GM19043 (cell line): ENCODE results near the gene CACNA2D3.

Experiments
- ATAC-seq: cut with Tn5 transposase; IDR thresholded peaks from one replicate; pipeline ENCODE4 v1.9.1; 2021; ENCODE audit warnings: low read depth; ENCODE audit not compliant: unreplicated experiment

The CACNA2D3 gene

DNA sequence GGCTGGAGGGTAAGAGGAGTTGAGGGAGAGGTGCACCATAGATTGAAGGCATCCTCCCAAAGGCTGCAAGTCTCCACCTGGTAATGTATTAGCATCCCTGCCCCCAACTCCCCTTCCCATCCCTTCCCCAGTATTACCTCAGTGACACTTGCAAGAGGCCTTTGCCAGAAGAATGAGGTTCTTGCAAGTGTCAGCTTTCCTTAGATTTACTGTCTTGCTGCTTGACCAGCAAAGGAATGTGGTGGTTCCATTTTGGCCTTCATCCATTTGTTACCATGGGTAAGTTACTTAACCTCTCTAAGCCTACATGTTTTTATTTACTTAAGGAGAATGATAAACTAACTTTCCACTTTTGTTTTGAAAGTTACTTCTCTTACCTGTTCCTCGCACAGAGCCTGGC, 696.6 kb downstream of the CACNA2D3 start:
- ATAC-seq = no peak

DNA sequence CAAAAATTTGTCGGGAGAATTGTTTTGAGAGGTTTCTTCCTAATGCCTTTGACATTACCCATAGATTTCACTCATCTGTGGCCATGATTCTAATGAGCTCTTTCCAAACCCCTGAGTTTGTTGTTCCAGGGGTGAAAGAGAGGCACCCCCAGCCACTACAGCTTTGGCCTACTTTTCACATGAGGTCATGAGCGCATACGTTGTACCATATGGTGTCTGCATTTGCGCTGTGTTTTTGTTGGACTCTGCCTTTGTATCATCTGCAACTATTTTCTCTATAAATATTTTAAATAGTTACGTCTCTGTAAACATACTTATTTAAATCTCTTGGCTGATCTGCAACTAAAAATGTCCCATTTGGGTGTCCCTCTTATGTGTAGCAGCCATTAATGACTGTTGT, 697.6 kb downstream of the CACNA2D3 start:
- no peak for ATAC-seq

DNA sequence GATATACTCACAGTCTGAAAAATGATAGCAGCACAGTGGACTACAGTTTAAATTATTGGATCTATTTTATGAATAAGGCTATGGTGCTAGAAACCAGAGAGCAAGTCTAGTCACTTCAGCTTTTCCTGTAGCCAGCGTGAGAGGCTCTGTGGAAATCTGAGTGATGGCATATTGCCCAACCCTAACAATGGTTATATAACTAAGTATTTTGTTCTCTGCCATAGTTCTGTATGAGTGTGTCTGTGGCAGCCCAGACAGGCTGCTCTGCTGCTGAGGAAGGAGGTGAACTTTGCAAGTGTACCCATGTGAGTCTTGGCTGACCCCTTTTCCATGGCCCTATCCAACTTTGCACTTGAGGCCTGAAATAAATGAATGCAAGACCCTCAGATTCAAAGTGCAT, 699.9 kb downstream of the CACNA2D3 start:
- no peak for ATAC-seq

DNA sequence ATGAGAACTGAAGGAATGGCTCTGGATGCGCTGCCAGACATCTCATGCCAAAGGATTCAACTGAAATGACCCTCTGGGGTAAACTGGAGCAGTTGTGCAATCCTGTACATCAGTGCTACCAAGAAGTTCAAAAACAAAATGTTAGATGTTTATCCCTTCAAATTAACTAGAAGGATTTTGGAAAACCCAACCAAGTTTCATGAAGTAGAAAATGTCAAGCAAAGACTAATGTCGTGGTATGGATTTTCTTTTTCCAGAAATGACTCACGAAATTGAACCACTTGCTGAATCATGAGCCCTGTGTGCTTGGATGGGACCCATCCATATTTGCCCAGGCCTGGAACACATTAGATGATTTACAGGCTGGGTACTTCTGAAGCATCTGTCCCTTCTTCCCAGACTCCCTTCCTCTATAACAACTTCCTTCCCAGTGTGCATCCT, 703.9 kb downstream of the CACNA2D3 start:
- no peak for ATAC-seq

DNA sequence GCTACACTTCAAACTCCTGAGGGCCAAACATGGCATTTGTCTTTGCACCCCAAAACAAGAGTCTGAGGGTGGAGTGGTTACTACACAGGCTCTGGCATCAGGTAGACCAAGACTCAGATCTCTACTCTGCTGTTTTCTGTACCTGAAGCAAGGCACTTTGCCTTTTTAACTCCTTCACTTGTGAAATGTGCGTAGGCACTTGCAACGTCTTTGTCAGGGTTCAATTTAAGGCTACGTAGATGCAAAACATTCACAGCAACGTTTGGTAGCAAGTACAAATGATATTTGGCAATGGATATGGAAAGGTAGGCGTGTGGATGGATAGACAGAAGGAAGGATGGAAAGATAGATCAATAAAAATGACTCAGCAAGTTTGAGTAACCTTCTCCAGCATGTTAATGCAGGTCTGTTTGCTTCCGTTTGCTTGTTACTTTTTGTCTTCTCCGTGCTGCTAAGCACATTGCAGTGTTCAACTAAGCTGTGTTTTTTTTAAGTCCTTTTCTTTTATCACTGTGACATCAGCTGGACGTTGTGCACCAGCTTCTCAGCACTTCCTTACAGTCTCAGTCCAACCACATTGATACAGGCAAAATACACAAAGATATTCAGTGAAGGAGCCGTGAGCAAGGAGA, 704.8 kb downstream of the CACNA2D3 start:
- no peak for ATAC-seq

DNA sequence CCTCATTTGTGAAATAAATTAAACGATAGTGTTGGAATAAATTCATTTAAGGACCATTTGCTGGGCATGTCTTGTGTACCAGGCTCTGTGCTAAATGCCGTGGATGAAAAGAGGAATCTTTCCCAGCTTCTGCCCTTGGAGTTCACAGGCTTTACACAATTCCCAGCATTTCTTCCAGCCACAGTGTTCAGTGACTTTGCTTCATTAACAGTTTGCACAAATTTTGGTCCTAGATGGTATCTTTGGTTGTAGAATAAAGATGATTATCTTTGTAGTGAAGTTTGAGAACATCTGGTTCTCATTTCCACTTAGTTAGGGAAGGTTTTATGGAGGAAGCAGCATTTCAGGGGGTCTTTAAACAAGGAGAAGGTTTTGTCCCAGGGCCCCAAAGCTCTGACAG, 705.4 kb downstream of the CACNA2D3 start:
- ATAC-seq = no peak

DNA sequence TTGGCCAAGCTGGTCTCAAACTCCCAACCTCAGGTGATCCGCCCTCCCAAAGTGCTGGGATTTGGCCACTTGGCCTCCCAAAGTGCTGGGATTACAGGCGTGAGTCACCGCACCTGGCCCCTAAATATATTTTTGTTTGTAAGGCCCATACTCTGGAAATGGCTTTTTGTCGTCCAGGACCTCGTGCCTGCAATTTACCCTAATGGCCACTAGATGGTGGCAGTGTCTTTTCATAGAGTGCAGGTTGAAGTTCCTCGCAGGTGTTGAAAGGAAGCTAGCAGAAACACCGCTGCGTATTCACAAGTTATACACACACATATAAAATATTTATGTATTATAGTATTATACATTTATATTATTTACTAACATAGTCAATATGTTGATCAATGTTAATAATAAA, 708.3 kb downstream of the CACNA2D3 start:
- no peak for ATAC-seq

DNA sequence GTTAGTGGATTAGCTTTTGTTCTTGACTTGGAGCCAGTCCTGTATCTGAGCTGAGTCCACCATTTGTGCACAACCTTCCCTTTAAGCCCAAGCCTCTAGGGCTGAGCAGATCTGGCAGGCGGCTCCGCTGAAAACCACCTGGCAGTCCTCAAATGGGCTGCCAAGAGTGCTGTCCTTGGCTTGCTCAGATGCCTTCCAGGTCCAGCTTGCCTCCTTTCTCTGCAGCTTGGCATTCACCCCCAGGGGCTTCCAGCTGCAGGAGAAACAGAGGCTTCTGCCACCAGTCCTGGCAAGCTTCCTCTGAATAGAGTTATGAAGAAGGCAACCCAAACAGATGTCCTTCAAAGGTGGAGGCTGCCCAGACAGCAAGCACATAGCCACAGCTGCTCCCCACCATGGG, 708.8 kb downstream of the CACNA2D3 start:
- no peak for ATAC-seq

DNA sequence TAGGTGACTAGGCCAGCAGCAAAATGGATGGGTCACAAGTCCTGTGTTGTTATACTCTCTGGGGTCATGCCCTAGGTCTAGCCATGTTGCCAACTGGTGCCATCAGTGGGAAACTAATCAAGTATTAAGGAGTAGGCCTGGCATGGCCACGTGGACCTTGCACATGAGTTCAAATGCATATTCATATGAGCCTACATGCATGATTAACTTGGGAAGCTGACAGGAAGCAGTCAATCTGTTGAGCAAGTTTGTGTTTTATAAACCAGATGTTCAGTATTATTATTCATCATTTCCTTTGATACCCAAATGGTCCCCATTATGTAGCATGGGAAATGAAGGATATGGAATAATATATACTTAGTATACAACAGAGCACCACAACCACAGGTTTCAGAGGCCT, 710.5 kb downstream of the CACNA2D3 start:
- no peak for ATAC-seq

DNA sequence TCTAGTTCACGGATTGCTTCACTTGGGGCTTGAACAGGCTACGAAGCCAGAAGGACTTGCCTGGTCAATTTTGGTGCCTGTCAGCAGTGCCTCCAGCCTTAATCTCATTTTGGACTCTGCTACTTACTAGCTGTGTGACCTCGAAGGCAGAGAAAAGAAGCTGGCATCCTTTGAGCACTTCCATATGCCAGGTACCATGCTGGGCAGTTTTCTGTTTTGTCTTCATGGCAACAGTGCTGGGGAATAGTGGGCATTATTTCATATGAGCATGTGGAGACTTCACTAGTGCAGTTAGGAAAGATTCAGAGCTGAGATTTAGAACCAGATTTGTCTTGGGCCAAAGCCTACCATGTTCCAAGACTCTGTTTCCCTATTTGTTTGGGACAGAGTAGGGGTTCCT, 713.3 kb downstream of the CACNA2D3 start:
- ATAC-seq = no peak

DNA sequence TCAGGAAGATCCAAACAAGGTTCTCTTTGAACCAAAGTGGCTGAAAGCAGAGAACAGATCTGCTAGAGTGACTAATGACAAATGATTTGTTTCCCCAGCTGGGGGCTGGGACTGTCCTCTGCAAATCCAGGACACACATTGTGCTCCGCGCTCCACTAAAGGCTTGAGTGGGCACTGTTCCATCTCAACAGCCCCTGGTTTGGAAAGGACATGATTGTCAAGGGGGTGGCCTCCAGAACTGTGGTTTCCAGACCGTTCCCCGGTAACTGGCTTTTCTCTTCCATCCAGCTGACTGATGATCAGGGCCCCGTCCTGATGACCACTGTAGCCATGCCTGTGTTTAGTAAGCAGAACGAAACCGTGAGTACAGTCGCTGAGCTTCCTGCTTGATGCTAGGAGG, 714.5 kb downstream of the CACNA2D3 start:
- ATAC-seq = no peak

DNA sequence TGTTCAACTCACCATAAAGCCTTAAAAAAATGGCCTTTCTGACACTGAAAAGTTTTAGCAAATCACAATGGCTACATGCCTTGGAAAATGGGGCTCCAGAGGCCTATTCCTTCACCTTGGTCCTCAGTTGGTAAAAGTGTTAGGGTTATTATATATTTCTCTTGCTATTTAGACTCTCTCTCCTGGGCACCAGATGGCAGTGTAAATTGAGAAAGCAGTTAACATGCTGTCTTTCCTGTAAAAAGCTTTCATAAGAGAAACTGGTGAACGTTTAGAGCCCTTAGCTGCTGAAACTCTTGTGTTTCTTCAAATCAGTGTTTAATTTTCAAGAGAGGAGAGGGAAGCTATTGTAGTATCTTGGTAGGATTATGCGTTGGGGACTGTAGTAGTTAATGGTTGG, 715.6 kb downstream of the CACNA2D3 start:
- ATAC-seq = no peak

DNA sequence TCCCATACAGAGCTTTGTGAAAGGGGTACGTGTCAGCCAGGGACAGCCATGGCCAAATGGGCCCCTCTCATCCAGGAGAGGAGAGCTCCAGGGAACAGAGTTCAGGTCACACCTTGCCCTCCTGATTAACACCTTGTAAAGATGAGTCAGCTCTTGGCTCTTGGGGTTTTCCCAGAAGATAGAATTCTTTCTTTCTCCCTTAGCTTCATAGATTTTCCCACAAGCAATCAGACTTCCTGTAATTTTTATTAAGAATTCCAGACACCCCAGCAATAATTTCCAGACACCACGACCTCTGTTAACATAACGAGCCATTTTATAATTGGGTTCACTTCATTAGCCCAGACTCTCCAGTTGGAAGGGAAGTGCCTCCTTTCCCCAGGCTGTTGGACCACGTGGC, 719.1 kb downstream of the CACNA2D3 start:
- no peak for ATAC-seq

DNA sequence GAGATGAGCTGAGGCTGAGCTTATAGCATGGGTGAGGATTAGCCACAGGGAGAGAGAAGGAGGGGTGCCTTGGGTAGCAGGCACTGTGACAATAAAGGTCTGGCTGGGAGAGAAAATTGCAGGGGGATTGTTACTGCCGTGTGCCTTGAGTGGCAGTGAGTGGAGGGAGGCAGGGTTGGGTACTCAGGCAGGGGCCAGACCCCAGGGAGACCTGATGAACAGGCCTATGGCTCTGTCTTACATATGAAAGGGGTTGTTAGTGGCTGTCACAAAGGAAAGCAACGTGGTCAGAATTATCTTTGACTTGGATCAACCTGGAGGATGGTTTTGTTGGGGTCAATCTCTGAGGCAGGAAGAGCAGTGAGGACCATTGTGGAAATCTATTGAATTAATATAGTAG, 721.0 kb downstream of the CACNA2D3 start:
- ATAC-seq = no peak

DNA sequence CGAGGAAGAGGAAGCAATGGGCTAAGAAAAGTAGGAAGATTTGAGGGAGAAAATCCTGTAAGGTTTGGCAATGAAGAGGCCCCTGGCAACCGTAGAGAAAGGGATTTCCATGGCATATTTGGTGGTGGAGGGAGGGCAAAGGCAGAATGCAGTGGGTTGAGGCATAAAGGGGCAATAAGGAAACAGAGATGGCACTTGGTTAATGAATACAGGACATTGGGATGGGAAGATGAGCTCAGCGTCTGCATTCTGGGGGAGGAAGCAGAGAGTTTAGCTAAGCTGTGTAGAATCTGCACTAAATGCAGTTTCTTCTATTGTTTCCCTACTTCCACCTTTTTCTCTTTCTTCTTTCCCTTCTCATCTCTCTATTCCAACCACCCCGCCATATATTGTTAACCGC, 721.9 kb downstream of the CACNA2D3 start:
- no peak for ATAC-seq

DNA sequence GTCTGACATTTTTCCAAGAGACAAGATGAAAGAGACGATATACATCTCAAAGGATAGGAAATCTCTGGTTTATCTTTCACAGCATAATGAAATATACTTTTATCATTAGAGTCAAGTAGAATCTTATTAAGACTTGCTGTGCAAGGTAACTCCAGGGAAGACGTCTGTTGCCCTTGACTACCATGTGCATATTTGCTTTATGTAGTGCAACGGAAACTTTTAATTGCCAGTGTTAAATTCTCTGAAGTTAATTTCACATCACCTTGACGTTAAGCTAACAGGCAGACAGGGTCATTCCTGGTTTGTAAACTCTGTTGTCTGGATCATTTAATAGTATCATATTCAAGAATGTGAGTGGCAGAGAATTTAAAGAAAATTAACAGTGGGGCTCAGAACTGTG, 722.7 kb downstream of the CACNA2D3 start:
- ATAC-seq = no peak

DNA sequence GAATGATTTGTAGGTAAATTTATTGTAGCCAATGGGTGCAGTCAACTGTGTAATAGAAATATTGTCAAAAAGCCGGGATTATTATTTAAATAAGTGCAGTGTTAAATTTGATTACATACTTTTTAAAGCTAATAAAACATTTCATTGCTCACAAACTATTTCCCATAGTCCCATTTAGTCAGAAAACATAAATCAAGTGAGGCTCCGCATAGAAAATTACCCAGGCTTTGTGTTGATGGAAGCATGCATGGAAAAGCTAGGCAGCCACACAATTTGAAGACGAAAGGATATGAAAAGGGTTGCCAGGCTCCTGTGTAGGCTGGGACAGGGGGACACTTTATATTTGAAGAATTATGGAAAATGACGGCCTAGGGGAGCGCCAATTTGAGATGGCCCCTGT, 723.2 kb downstream of the CACNA2D3 start:
- no peak for ATAC-seq

DNA sequence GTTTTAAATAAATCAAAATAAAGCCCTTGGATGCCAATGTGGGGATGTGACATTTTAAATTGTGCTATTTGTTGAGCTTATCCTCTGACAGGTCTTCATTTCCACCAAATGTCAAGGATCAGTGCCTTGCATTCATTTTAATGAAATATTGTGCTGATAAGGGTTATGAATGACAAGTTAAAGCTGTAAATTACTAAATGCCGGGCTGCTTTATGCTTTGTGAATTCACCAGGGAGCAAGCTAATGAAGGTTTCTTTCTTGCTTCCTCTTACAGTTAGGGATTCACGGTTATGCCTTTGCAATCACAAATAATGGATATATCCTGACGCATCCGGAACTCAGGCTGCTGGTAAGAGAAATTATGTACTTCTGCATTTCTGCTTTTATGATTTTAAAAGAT, 723.8 kb downstream of the CACNA2D3 start:
- ATAC-seq = no peak

DNA sequence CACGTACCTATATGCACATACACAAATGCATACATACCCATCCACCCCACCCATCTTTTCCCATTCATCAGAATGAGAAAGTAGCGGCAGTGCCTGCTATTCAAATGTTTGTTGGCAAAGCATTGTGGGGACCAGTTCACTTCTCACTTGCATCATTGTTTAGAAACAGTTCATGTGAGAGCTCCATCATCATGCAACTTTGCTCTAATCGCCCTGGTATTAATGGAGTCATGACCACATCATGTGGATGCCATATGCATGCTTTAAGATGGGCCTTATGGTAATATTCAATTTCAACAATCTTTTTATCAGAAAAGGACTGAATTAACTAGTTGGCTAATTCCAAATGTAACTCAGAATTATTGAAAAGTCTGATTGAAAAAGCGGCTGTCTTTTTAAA, 725.0 kb downstream of the CACNA2D3 start:
- no peak for ATAC-seq

DNA sequence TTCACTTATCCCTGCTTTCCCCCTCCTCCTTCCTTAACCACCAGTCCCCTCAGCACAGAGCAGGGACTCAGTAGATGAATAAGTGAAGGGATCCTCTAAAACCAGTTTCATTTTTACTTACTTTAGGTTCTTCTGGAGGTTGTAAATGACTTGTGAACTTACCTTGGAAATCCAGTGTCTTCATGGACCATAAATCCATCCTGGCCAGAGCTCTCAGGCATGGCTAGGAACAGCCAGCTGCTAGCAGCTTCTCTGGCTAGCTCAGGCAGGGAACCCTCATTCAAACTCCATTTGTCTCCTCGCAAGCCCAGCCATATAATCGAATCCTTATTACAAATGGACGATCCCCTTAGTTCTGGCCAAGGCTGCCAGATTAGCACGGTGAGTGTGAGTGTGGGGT, 727.0 kb downstream of the CACNA2D3 start:
- no peak for ATAC-seq

DNA sequence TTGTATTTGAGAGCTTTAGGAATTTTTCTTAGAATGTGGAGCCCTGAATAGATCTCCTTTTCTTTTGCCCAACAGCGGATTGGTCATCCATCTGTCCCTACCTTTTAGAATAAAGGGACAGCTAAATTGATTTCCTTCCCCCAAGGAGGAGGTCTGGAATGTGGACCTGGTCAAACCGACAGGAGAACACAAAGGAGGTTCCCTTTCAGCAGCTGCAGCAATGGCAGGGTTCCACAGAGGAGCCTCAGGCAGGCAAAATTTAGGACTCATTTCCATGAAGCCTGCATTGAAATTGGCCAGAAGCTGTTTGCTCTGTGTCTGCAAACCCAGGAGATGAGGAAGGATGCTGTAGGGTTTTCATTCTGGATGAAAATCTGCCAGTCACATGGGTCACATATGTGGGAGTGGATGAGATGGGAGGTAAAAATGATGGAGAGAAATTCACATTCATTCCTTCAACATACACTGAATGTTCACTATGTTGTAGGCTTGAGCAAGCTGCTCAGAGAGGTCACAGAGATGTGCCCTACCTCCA, 728.2 kb downstream of the CACNA2D3 start:
- ATAC-seq = no peak

DNA sequence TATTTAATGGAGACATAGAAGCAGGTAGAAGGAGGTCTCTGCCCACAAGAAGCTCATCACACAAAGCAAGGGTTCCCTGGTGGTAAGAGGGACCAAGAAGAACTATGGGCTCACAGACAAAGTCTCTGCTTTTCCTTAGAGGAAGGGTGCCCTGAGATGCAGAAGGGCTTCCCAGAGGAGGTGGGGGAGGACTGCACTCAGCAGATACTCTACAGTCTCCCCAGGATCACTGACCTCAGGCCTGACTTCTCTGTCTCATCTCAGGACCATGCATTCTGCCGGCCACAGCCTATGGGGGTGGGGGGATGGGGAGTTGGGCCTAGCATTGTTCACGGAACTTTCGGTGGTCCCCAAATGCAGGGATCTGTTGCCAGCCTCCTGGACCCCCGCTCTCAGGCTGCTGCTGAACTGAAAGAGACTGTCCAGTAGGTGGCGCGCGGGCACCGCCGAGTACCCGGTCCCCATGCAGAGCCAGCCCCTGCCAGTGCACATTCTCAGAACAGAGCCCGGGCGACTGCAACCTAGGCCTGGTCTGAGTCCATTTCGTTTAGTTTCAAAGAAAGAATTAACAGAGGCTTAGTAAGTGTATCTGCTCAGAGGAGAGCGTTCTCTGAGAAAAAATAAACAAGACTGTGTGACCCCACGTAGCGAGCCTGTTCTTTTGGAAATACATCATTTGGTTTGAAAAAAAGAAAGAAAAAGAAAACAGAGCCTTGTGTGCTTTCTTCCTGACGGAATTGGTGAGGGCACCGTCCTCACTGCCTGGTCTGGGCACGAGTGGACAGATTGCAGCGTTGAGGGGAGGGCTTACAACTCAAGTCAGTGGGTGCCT, 731.4 kb downstream of the CACNA2D3 start:
- ATAC-seq = no peak
